Smooth muscle cell (in vitro differentiated cells): ENCODE data around the gene ZNF487. TPM values are rescaled to one million over a fixed set of nuclear protein-coding genes. Genes with fewer than 3 reads are reported as not detected.

Experiments used
- DNase-seq: peaks from one replicate; lab custom pipeline; 2025; ENCODE audit not compliant: unreplicated experiment; lab: John Stamatoyannopoulos, UW
- H2AFZ ChIP-seq: fragments of 200-600 bp; sonication (generic); 2 replicates; pipeline ENCODE4 v1.6.0; 2016; ENCODE audit warnings: antibody characterized with exemption, low read depth, mild to moderate bottlenecking
- H3F3A ChIP-seq: fragments of 200-600 bp; sonication (generic); 2 replicates; pipeline ENCODE4 v1.6.0; 2017; ENCODE audit warnings: antibody characterized with exemption, low read depth
- H3K27ac ChIP-seq: fragments of 200-600 bp; sonication (generic); 2 replicates; pipeline ENCODE4 v1.5.1; 2016; ENCODE audit warnings: low read depth, mild to moderate bottlenecking
- H3K27me3 ChIP-seq: fragments of 200-600 bp; sonication (generic); 2 replicates; pipeline ENCODE4 v1.6.1; 2016; ENCODE audit warnings: low read depth, mild to moderate bottlenecking
- H3K36me3 ChIP-seq: fragments of 200-600 bp; sonication (generic); 2 replicates; pipeline ENCODE4 v1.5.1; 2016; ENCODE audit warnings: low read depth
- H3K4me1 ChIP-seq: fragments of 200-600 bp; sonication (generic); 2 replicates; pipeline ENCODE4 v1.5.1; 2016; ENCODE audit warnings: low read depth
- H3K4me2 ChIP-seq: fragments of 200-600 bp; sonication (generic); 2 replicates; pipeline ENCODE4 v1.6.0; 2016; ENCODE audit warnings: mild to moderate bottlenecking
- H3K4me3 ChIP-seq: fragments of 200-600 bp; sonication (generic); 2 replicates; pipeline ENCODE4 v1.5.1; 2016; ENCODE audit warnings: mild to moderate bottlenecking
- H3K79me2 ChIP-seq: fragments of 200-600 bp; sonication (generic); 2 replicates; pipeline ENCODE4 v1.6.0; 2016; ENCODE audit warnings: low read depth, mild to moderate bottlenecking
- H3K9ac ChIP-seq: fragments of 200-600 bp; sonication (generic); 2 replicates; pipeline ENCODE4 v1.6.0; 2016; ENCODE audit warnings: low read depth
- H3K9me3 ChIP-seq: fragments of 200-600 bp; sonication (generic); replicated peaks from 2 replicates; pipeline ENCODE4 v1.5.1; 2016; ENCODE audit warnings: low read depth
- H4K20me1 ChIP-seq: fragments of 200-600 bp; sonication (generic); 2 replicates; pipeline ENCODE4 v1.6.0; 2016; ENCODE audit warnings: low read depth
- CTCF ChIP-seq: fragments of 200-600 bp; sonication (generic); IDR thresholded peaks from 2 replicates; pipeline ENCODE4 v1.5.1; 2017; ENCODE audit warnings: borderline replicate concordance, mild to moderate bottlenecking, antibody characterized with exemption; ENCODE audit not compliant: insufficient read depth, poor library complexity, severe bottlenecking
- WGBS: methylation state at CpG from one replicate; pipeline ENCODE4 v1.1.7; 2016; ENCODE audit warnings: low lambda C conversion rate; 5-methylcytosine and 5-hydroxymethylcytosine counted together
- polyA plus RNA-seq: library from polyadenylated mRNA; unstranded; fragments of >200 nt; fragmentation: Nextera tagmentation; extraction: Ambion mirVana; gene quantifications from 2 replicates; pipeline ENCODE4 v1.2.1, GENCODE V29; 2016
- total RNA-seq: library from RNA; depleted of rRNA; stranded (reverse); fragments of >200 nt; gene quantifications from 2 replicates; pipeline ENCODE4 v1.2.3, GENCODE V29; 2014

The ZNF487 gene
- total and polyA plus RNA-seq, 2 experiments from 2014 or later, result 5.1 to 9.6 TPM

DNA sequence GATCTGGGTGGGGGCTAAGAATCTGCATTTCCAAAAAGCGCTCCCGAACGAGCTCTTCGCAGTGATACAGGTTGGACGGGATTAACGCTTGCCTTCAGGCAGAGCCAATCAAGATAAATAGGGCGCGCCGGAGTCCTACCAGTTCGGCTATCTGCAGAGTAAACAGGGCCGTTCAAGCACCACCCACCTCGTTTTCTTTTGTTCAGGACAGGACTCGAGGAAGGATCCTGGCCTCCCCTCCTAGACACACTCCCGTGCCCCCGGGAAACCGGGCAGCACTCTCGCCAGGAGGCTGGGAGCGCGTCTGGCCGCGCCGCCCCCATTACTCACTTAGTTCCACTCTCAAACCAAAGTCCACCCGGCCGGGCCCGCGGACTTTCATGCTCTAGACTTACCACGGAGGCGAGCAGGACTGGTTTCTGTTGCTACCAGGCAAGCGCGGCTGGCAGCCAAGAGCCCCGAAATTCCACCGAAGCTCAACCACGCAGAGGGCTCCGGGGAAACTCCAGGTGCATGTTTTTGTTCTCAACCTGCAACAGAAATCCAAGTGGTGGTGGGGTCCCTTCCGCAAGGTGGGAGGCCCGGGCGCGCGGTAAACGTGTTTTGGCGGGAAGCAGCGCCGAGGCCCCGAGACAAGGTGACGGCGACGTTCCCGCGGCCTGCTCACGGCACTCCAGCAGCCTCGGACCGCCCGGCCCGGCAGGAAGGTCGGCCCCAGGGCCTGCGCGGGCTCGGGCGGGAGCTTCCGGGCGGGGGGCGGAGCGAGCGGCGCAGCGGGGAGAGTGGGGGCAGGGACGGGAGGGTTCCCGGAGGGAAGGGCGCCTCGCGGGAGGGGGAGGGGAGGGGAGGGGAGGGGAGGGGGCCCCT, 40.6 kb upstream of the ZNF487 start:
- Histone ChIP-seq H4K20me1 (peaks cover 99% of the 10 kb centered on the region), H3K79me2 (peaks cover 94% of the 10 kb centered on the region), H3F3A (peaks cover 17% of the 10 kb centered on the region), H3K4me1 (peaks cover 14% of the 10 kb centered on the region), H3K9me3 (no peaks in the 10 kb centered on the region), H3K27ac (peak overlapping the region; percentile 88), H3K4me2 (peak overlapping the region; percentile 98), H3K36me3 (no peaks in the 10 kb centered on the region), H3K4me3 (peak overlapping the region; percentile 72), H3K27me3 (no peaks in the 10 kb centered on the region), H2AFZ (no peak overlapping the region), H3K9ac (peak overlapping the region; percentile 82)
- no peak for TF ChIP-seq CTCF
- peak; percentile 65 for DNase-seq
- 2% methylated on average over 57 of the region's 71 CpGs for WGBS

GRCh38 chr10:43396928-43397624, 39.8 kb upstream of the ZNF487 start:
- no peak for TF ChIP-seq CTCF
- under 1% methylated on average over 37 of the region's 70 CpGs for WGBS
- Histone ChIP-seq H3K27me3 (no peaks in the 10 kb centered on the region), H3K9ac (peak overlapping the region; percentile 82), H2AFZ (no peak overlapping the region), H3K4me3 (peak overlapping the region; percentile 72), H3K27ac (peak overlapping the region; percentile 88), H3K79me2 (peaks cover 97% of the 10 kb centered on the region), H4K20me1 (peaks cover 99% of the 10 kb centered on the region), H3K4me2 (peak overlapping the region; percentile 98), H3F3A (peaks cover 17% of the 10 kb centered on the region), H3K9me3 (no peaks in the 10 kb centered on the region), H3K4me1 (peaks cover 21% of the 10 kb centered on the region), H3K36me3 (no peaks in the 10 kb centered on the region)
- DNase-seq, result peak; percentile 45

DNA sequence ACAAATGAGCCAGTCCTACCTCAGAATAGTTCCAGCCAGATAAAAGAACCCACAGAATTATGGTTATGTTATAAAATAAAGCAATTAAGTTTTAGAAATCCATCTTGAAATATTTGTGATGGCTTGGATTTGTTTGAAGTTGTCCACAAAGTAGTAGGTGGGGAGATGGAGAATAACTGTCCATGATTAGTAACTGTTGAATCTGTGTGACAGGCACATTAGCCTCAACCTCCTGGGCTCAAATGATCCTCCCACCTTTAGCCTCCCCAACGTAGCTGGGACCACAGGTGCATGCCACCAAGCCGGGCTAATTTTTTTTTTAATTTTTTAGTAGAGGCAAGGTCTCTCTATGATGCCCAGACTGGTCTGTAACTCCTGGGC, 38.0 kb upstream of the ZNF487 start:
- peaks cover 17% of the 10 kb centered on the region for H3F3A ChIP-seq
- H3K4me3 ChIP-seq, result no peak overlapping the region
- no peak overlapping the region for H3K9ac ChIP-seq
- H3K27ac ChIP-seq, result peak overlapping the region; percentile 88
- WGBS, result 69% methylated on average over 2 of the region's 2 CpGs
- no peaks in the 10 kb centered on the region for H3K9me3 ChIP-seq
- no peaks in the 10 kb centered on the region for H3K27me3 ChIP-seq
- H2AFZ ChIP-seq, result no peak overlapping the region
- H3K79me2 ChIP-seq, result peaks cover 97% of the 10 kb centered on the region
- TF ChIP-seq CTCF, result no peak
- no peak for DNase-seq
- peaks cover 100% of the 10 kb centered on the region for H4K20me1 ChIP-seq
- peak overlapping the region; percentile 9 for H3K4me2 ChIP-seq
- H3K4me1 ChIP-seq, result peaks cover 29% of the 10 kb centered on the region
- H3K36me3 ChIP-seq, result no peaks in the 10 kb centered on the region
